HG02973 (cell line): ENCODE results near the gene TNP2.

Experiments
- ATAC-seq: cut with Tn5 transposase; IDR thresholded peaks from one replicate; pipeline ENCODE4 v1.9.1; 2021; ENCODE audit warnings: moderate library complexity; ENCODE audit not compliant: unreplicated experiment

The TNP2 gene

GRCh38 chr16:11278681-11279628, 9.8 kb upstream of the TNP2 start:
- ATAC-seq: no peak

GRCh38 chr16:11277607-11278337, 8.6 kb upstream of the TNP2 start:
- no peak for ATAC-seq

GRCh38 chr16:11276896-11277593, 7.9 kb upstream of the TNP2 start:
- ATAC-seq: no peak

GRCh38 chr16:11276143-11276895, 7.2 kb upstream of the TNP2 start, which contains the start of gene PRM2:
Gene PRM2 (minus strand): TSS chr16:11276480. CDS start chr16:11276370, 110 bp downstream.
- ATAC-seq: no peak

GRCh38 chr16:11274964-11275363, 5.8 kb upstream of the TNP2 start:
- ATAC-seq: no peak

GRCh38 chr16:11273721-11274324, 4.7 kb upstream of the TNP2 start:
- ATAC-seq: no peak

GRCh38 chr16:11272921-11273720, 4.0 kb upstream of the TNP2 start, which contains the start of gene PRM3:
Gene PRM3 (minus strand): TSS chr16:11273629. CDS start chr16:11273595, 34 bp downstream.
- no peak for ATAC-seq

GRCh38 chr16:11272484-11272883, 3.4 kb upstream of the TNP2 start:
- no peak for ATAC-seq

- no peak for ATAC-seq
Measured at GRCh38 chr16:11271610-11272009, 2.5 kb upstream of the TNP2 start.

- ATAC-seq: no peak
Measured at GRCh38 chr16:11270602-11271162, 1.6 kb upstream of the TNP2 start.

GRCh38 chr16:11265124-11265523, 4.0 kb downstream of the TNP2 start:
- ATAC-seq: no peak

- ATAC-seq: no peak
Measured at GRCh38 chr16:11264155-11264832, 4.8 kb downstream of the TNP2 start.

GRCh38 chr16:11263737-11264136, 5.4 kb downstream of the TNP2 start:
- no peak for ATAC-seq

GRCh38 chr16:11262915-11263314, 6.2 kb downstream of the TNP2 start:
- ATAC-seq: no peak

- no peak for ATAC-seq
Measured at GRCh38 chr16:11260596-11260966, 8.5 kb downstream of the TNP2 start.

GRCh38 chr16:11259655-11260595, 9.2 kb downstream of the TNP2 start:
- no peak for ATAC-seq
